Iris pigment epithelial cell (primary cell): ENCODE measurements around the gene STX10.

Experiments
- DNase-seq: peaks from one replicate; pipeline ENCODE4 v3.0.0-alpha.2; 2011; ENCODE audit warnings: low read depth

The STX10 gene

DNA sequence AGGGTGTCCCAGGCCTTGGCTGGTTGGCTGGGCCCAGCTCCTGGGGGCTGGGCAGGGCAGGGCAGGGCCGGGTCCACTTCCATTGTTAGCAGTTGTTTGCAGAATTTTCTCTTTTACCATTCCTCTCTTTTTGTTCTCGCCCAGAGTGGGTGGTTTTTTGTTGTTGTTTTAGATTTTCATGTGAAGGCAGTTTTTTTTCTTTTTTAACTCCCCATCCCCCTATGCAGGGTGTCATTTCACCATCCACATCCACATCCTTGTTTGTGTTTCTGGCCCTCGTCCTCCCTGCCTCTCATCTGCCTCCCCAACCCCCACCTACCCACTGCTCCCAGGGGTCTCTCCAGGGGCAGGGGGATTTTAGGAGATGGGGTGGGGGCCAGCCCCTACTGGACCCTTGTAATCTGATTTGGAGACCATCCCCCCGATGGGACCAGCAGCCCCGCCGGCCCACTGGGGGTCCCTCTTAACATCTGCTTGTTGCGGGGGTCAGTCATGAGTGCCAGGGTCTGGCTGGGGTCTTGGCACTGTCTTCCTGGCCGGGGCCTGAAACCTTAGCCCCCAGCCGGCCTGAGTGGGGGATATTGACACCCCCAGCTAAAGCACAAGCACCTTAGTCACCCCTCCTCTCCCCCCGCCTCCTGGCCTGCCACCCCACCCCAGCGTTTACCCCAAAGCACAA lies 10.4 kb downstream of the STX10 start:
- DNase-seq: no peak

DNA sequence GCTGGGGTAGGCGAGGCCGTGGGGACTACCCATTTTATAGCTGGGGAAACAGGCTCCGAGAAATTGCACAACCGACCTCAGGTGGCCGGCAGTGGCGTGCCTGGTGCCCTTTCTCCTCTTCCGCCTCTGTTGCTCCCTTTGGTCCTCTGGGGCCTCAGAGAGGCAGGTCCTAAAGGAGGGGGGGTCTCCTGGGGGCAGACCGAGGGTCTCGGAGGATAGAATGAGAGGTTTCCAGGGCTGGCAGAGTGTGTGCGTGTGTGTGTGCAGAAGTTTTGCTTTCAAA lies 11.3 kb downstream of the STX10 start:
- DNase-seq: no peak

DNA sequence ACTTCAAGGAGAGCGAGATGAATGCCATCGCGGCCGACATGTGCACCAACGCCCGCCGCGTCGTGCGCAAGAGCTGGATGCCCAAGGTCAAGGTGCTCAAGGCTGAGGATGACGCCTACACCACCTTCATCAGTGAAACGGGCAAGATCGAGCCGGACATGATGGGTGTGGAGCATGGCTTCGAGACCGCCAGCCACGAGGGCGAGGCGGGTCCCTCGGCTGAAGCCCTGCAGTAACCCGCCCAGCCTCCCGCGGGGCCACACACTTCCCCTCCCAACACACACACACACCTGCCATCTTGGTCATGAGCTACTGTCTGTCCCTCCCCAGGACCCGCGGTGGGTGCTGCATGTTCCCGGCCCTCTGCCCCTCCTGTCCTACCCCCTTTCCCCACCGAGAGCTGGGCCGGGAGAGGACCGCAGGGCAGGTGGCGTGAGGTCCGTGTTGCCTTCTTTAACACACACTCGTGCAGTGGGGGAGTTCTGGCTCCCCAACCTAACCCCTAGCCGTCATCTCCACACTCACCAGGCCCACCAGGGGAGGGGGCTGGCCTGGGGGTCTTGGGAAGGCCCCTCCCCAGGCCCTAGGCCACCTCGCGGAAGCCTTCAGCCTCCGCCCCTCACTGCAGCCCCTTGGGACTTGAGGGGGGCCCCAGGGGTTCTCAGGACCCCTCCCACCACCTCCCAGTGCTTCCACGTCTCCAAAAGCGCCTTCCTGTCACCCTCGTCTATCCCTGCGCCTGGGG lies 11.8 kb downstream of the STX10 start:
- DNase-seq: no peak

GRCh38 chr19:13137290-13137794 lies 12.8 kb downstream of the STX10 start:
- DNase-seq: no peak

GRCh38 chr19:13135068-13136062 lies 14.8 kb downstream of the STX10 start:
- no peak for DNase-seq

DNA sequence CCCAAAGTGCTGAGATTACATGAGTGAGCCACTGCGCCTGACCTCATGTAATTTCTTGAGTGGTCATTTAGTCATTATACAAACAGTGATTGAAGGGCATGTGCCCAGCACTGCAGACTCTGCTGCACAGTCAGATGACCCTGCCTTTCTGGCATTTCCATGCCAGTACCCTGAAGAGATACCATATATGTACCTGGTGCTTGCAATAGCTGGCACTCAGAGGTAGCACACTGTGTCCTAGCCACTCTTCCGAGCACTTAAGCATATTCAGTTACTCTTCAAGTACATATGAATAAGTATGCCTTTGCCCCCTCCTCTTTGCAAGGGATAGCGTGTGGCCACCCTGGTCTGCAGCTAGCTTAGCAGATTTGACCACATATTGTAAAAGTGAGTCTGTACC lies 15.5 kb downstream of the STX10 start:
- no peak for DNase-seq

DNA sequence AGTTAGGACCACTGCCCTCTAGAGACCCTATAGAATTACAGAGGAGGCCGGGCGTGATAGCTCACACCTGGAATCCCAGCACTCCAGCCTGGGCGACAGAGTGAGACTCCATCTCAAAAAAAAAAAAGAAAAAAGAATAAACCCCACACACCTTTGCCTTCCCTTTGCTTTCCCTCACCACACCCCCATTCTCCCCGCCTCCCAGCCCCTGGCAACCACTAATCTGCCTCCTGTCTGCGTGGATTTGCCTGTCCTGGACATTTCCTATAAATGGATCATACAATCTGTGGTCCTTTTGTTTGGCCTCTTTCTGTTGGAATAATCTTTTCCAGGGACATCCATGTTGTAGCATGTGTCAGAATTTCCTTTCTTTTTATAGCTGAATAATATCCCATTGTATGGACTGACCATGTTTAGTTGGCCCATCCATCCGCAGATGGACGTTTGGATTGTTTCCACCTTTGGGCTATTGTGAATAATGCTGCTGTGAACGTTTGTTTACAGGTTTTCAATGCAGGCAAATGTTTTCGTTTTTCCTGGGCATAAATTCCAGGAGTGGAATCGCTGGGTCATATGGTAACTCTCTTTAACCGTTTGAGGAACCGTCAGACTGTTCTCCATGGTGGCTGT lies 16.8 kb downstream of the STX10 start:
- DNase-seq: no peak

DNA sequence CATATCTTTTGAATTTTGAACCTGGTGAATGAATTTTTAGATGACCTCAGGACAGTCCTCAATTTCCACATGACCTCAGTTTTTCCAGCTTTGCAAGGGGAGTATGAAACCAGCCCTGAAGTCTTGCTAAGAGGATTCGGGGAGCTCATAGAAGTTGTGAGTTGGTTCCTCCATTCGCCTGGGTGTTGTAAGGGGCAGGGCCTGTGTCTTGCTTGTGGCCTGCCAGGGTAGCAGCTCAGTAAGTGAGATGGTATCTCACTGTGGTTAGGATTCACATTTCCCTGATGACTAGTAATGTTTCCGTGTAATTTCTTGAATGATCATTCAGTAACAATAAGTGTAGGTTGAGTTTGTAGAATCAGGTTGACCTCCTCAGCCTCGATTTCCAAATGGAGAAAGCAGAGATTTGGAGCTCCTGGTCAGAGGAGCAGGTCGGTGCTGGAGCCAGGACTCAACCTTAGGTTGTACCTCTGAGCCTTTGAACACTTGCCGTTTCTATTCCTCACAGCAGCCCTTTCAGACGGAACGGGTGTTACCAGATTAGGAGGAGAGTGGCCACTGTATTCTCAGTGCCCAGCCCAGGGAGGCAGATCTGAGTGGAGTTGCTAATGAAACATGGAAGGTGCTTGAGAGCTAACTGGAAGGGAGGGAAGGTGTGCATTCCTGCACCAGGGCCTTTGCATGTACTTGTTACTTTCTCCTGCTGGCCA lies 17.5 kb downstream of the STX10 start:
- DNase-seq: peak; percentile 86

DNA sequence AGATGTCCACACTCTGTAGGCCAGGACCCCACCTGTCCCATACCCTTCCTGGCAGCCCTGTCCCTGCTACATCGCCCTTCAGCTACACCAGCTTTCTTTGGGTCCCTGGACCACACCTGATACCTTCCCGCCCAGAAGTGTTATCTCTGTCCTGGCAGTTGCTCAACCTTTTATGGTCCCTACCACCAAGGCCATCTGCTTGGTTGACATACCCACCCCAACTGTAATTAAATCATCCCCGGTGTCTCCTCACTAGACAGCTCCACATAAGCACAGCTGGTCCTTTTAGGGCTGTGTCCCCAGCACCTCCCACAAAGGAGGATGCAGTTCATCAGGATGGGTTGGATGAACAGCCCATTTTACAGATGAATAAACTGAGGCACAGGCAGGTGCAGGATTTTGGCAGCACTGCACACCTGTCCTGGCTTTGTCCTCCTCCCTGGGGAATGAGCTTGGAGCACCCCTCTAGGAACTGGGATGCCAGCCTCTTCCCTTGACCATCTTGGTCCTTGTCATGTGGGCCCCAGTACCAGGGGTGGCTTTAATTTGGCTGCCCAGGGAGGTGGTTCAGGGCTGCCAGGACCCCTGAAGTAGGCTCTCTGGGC lies 19.2 kb downstream of the STX10 start:
- no peak for DNase-seq

DNA sequence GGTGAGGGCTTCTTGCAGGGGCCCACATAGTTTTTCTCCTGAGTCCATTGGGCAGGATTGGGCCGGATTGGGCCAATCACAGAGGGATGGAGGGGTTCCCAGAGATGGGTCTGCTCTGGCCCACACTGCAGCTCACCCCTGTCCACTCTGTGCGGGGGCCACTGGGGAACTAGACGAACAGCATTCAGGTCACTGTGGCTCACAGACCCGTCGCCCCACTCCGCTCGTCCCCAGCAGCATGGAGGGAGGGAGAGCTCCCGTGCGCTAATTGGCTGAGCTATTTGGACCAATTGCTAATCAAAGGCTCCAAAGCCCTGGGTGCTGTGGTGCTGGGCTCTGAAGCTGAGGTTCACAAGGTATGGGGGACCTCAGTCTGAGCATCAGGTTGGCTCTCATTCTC lies 20.8 kb downstream of the STX10 start:
- no peak for DNase-seq

- DNase-seq: no peak
Observed at GRCh38 chr19:13128583-13128982, 21.6 kb downstream of the STX10 start.

- DNase-seq: no peak
Observed at GRCh38 chr19:13127811-13128575, 22.2 kb downstream of the STX10 start.

DNA sequence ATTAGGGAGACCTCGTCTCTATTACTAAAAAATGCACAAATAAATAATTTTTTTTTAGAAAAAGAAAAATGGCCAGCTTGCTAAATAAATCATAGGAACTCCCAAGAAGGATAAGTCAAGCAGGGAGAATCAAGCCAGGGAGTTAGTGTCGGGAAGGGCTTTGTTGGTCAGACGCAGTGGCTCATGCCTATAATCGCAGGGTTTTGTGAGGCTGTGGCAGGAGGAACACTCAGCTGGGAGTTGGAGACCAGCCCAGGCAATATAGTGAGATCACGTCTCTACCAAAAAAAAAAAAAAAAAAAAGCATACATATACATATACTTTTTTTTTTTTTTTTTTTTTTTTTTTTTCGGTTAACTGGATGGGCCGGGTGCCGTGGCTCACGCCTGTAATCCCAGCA lies 23.1 kb downstream of the STX10 start:
- DNase-seq: peak; percentile 43

DNA sequence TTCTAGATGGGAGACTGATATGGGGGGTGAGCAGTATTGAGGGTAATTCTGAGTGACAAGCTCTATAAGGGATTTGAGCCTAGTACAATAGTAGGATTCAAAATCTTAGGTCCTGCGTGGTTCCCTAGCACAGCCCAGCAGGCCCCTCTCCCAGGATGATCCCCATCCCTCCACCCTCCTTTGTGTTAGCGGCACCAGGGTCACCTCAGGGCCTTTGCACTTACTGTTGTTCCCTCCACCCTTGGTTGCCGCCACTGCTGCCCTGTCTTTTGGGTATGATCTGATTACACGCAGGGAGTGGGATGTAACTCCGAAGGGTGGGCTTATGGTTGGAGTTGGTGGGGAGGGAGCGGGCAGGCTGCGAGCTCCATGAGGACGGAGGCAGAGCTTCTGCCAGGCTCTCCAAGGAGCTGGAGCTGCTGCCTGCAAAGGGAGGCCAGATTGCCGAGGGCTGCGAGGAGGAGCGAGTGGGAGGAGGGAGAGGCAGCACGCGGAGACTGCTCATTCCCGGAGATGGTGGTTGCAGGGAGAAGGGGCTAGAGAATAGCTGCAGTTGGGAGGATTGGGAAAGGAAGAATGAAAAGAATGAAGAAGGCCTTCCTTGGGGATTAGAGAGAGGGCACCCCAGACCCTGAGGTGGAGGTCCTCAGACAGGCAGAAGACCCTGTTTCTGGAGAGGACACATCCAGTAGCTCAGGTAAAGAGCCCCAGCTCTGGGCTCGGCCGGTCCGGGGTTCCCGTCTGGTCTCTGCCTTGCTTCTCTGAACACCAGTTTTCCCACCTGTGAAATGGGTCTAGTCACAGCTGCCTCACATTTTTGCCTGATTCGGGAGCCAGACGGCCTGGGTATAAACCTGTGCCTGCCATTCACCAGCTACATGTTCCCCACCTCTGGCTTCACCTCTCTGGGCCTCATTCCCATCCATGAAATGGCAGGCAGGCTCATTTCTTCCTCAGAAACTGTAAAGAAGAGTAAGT lies 26.9 kb downstream of the STX10 start:
- DNase-seq: no peak

- peak; percentile 41 for DNase-seq
Observed at GRCh38 chr19:13122275-13122878, 27.8 kb downstream of the STX10 start.

GRCh38 chr19:13121551-13122274 lies 28.5 kb downstream of the STX10 start:
- no peak for DNase-seq

DNA sequence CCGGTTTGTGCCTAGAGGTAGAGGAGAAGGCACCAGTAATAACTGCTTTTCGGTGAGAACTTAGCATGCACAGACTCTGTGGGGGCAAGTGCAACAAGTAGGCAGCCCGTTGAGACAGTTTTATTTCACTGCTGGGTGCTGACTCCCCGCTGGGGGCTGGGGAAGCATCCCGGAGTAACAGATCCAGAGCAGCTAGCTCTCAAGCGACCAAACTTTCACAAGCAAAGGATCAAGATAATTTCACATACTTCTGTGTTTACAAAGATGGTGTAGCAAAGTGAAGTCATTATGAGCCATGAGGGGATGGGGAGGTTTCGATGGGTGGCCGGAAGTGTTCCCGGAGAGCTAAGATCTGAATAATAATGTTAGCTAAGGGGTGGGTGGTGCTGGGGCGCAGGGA lies 29.4 kb downstream of the STX10 start:
- DNase-seq: peak; percentile 90

- DNase-seq: no peak
Observed at GRCh38 chr19:13120031-13120430, 30.1 kb downstream of the STX10 start.
